Ovary (tissue), 3 donors: ENCODE results near the gene MOB3B.

Experiments
- CTCF ChIP-seq, 3 donors: fragments of 450-650 bp in 2 of 3; fragments of 200-600 bp in 1 of 3; IDR thresholded peaks; one replicate each; pipeline versions ENCODE4 v1.5.1 to v1.8.0; 2016 to 2022; ENCODE audit warnings: antibody characterized with exemption in 3 of 3, mild to moderate bottlenecking in 1 of 3
- POLR2A ChIP-seq: fragments of 450-650 bp; IDR thresholded peaks from one replicate; pipeline ENCODE4 v1.6.1; 2017; ENCODE audit warnings: antibody characterized with exemption, mild to moderate bottlenecking, moderate library complexity
- donor health status: DM: no; HTN: no; CAD: no.

DNA sequence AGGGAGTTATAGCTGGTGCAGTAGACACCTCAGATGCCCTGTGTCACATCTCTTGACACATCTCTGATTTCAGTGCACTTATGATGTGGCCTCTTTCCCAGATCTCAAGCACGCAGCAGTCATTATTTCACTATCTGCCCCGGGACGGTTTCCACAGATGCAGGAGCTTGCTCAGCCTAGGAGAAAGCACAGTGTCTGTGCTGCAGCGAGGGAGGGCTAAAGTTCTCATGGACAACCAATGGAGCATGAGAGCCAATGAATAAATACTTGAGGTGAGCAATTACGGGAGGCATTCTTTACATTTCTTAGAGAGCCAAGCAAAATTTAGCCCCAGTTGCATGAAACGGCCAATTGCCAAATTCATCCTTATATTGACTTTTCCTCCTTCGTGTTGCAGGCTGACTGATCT, 7.4 kb upstream of the MOB3B start:
- TF ChIP-seq CTCF (IDR thresholded peaks at IDR 0.05), result no peak
- TF ChIP-seq POLR2A, result no peak
